Left cardiac atrium (tissue), 4 donors: Measurements from ENCODE around the gene COPB2. TPM values are rescaled to one million over a fixed set of nuclear protein-coding genes. Genes with fewer than 3 reads are reported as not detected.

Experiments
- ATAC-seq, 2 donors: fragments of 200-7000 bp; cut with Tn5 transposase; one replicate each; pipeline ENCODE4 v1.9.1; 2020; ENCODE audit warnings: mild to moderate bottlenecking in 2 of 2, moderate library complexity in 2 of 2
- DNase-seq: peaks from one replicate; pipeline ENCODE4 v3.0.0-alpha.2; 2020
- intact Hi-C, 2 donors: fragments of 100-400 bp; cut with DNase I; formaldehyde crosslinking; loops; one replicate each; pipeline versions ENCODE4 v1.14.1 to v1.15.1; 2022 to 2023
- total RNA-seq, 2 donors: library from RNA; stranded (reverse); fragmentation: NEBNext Ultra II Directional; extraction: Animal tissue kit (Norgen Biotek cat#: 25700); gene quantifications; one replicate each; pipeline ENCODE4 v1.2.1, GENCODE V29; 2021
- donor health status: DM: no; HTN: yes; CAD: no.
- donor health status: DM: no; HTN: yes; CAD: no; lungs with severe emphysema.
- donor health status: DM: yes; HTN: yes; CAD: no.
- donor health status: Dilated cardiomyopathy.

COPB2 gene
- total RNA-seq, 2 donors from 2014 or later, result 83.1 to 84.9 TPM

DNA sequence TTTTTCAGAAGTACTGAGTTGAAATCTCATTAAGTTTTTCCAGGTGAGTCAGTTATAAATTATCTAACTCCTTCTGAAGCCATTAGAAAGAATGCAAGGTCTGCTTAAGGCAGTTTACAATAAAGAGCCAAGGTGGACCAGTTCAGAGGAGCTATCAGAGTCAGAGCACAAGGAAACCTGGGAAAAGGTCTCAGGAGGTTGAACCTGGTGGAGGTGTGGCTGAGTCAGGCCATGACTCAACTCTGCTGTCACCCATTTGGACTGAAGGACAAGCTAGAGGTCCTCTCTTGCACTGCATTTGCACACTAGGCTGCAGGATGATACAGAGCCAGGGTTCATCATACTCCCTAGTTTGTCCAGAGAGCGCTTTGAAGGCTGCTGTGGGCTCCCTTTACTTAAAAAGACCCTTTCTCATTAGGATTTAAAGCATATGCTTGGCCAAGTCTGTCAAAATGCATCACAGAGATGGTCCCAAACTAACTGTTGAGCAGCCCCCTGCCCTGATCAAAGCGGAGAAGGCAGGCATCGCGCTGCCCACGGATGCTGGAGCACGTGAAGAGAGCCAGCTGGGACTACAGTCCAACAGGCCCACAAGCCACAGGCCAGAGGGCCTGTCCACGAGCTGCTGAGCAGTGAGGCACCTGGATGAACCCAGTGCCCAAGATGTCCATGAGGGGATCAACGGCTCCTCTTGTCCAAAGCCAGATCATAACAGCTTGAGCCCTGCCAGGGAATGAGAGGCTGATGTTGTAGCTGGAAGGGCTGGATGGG, 71.6 kb downstream of the COPB2 start:
- no peak for DNase-seq
- intact Hi-C loops, result no loop called here
- no peak for ATAC-seq

DNA sequence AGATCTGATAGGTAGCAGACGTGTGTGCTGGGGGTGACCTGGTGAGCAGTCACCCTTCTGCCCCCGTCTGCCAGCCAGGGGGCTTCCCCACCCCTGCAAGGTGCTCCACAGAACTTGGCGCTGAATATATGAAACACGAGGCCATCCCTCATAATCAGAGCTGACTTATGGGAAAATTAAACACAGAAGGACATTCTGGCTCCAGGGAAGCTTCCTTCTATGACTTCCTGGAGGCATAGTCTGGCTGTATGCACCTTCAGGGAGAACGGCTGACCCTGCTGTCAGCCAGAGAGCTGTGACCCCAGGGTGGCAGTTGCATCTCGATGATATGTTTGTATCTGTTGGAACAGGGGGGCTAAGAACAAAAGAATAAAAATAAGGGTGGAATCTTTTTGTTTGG, 72.2 kb downstream of the COPB2 start:
- DNase-seq (no peak), ATAC-seq (no peak)
- intact Hi-C loops, result no loop called here

DNA sequence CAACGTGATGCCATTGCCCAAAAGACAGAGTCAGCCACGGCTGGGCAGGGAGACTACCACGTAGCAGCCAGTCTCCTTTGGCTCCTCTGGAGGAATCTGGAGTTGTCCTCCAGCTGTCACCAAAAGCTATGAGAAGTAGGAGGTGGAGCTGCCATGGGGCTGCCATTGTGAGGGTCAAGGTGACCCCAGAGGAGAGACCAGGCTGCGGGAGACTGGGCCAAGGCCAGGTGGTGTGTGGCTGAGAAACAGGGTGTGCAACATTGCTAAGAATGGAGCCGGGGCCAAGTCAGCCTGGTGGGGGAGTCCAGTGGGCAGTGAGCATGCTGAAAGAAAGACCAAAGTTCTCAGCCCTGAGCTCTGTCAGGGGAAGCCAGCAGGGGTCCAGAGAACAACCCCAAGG, 75.5 kb downstream of the COPB2 start:
- no peak for ATAC-seq
- DNase-seq, result no peak
- intact Hi-C loops, result no loop called here

DNA sequence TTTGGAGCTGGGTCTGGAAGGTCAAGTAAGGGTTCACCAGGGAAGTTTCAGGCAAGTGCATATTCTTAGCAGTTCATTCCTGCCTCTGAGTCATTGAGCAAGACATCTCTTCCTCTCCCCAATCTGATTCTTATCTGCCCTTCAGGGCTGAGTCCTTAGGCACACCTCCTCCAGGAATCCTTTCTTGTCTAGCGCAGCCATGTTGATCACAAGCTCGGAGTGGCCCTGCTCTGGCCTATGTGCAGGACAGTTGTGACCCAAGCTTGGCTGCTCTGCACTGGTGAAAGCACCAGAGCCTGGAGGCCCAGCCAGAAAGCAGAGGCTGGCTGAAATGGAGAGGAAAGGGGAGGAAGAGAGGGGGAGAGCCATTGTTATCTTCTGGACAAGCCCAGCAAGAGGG, 76.5 kb downstream of the COPB2 start:
- DNase-seq, result no peak
- ATAC-seq, result no peak
- intact Hi-C loops, result no loop called here

DNA sequence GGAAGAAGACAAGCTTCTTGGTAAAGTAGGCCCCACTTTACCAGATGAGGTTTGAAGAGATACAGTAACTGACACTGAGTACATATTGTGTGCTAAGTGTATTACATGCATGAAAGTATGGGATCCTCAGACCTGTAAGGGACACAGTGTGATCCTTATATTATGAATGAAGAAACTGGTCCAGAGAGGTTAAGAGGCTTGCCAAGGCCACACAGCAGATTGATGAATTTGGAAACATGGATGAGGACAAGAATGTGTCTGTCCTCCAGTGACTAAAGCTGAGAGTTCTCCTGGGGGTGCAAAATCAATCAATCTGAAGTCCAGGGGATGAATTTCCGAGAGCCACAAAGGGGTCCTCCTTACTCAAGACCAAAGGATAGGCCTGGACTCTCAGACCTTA, 77.0 kb downstream of the COPB2 start:
- DNase-seq (no peak), ATAC-seq (no peak)
- intact Hi-C loops, result no loop called here

DNA sequence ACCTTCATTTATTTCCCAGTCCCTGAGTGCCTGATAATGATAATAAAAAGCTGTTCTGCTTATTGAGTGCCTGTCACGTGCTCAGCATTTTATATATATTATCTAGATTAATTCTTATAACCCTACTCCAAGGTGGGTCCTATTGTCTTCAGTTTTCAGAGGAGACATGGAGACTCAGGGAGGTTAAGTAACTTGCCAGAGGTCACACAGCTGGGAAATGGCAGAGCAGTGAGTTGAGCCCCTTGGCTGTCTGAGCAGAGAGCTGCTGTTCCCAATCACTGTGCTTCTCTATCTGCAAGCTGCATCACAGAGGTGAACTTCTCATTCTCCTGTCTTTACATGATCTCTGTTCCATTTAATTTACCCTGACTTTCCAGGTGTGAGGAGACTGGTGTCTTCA, 77.9 kb downstream of the COPB2 start:
- ATAC-seq (no peak), DNase-seq (no peak)
- intact Hi-C loops, result no loop called here

DNA sequence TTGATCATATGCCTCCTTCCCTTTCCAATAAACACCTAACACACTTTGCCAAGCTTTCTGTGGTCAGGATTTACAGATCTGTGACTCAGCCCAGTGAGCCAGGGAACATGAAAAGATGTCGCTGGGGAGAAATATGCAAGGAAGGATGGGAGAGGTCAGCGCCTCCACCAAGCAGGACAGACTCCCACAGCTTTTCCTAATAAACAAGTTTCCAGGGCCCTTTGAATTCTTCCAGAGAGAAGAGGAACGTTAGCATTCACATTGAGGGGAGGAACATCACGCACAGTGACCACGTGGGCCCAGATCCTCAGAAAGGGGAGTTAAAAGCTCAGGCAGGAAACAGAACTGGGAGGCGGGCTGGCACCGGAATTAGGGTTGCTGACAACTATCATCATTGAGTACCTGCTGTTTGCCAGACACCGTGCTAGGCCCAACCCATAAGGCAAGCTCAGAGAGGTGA, 78.9 kb downstream of the COPB2 start:
- intact Hi-C loops, result no loop called here
- no peak for DNase-seq
- no peak for ATAC-seq

DNA sequence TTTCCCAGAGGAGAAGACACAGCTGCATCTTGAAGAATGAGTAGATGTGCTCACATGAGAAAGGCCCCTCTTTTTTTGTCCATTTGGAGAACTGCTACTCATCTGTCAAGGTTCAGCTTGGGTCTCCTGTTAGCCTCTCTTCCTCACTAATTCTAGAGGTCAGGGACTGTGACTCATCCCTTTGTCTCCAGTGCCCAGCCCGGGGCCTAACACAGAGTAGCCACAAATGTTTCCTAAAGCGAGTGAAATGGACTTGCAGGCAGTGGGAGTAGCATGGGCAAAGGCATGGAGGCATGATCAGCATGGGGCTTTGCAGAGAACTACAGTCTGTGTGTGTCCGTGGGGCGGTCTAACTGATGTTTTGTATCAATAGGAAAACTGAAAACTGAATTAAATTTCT, 79.6 kb downstream of the COPB2 start:
- no peak for DNase-seq
- intact Hi-C loops, result no loop called here
- no peak for ATAC-seq

DNA sequence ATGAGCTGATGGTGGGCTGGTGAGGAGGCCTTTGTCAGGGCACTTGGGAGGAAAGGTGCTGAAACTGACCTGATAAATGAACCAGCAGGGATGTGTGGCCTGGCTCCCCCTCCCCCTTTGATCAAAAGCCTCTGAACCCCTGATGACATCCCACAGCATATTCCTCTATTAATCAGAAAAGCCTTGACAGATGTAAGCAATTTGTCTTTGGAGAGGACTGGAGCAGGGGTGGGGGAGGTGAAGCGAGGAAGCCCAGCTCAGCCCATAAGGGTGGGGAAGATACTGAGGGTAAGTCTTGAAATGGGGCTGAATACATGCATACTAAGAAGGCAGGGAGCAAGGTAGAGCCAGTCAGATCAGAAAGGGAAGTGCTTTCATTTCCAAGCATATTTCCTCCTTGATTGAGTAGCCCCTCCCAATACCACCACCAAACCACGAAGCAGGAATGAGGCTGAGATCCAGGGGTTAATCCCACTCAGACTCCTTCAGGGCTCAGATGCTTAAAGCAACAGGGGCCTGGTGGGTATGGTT, 80.3 kb downstream of the COPB2 start:
- intact Hi-C loops, result no loop called here
- DNase-seq (no peak), ATAC-seq (no peak)

DNA sequence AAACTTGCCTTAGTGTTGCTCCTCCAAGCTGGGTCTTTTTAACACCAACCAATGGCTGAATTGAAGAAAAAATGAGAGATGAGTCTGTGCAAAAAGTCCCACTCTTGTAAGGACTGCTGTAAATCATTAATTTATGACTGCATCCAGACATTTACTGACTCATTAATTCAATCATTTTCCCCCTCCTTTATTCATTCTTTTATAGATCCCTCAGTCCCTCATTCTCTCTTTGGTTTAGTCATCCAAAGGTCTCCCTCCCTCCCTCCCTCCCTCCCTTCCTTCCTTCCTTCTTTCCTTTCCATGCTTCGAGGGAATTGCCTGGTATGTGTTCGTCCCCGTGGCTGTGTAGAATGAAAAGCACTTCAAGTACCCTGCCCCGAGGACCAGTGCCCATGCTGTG, 80.9 kb downstream of the COPB2 start:
- intact Hi-C loops, result no loop called here
- no peak for ATAC-seq
- DNase-seq, result no peak

DNA sequence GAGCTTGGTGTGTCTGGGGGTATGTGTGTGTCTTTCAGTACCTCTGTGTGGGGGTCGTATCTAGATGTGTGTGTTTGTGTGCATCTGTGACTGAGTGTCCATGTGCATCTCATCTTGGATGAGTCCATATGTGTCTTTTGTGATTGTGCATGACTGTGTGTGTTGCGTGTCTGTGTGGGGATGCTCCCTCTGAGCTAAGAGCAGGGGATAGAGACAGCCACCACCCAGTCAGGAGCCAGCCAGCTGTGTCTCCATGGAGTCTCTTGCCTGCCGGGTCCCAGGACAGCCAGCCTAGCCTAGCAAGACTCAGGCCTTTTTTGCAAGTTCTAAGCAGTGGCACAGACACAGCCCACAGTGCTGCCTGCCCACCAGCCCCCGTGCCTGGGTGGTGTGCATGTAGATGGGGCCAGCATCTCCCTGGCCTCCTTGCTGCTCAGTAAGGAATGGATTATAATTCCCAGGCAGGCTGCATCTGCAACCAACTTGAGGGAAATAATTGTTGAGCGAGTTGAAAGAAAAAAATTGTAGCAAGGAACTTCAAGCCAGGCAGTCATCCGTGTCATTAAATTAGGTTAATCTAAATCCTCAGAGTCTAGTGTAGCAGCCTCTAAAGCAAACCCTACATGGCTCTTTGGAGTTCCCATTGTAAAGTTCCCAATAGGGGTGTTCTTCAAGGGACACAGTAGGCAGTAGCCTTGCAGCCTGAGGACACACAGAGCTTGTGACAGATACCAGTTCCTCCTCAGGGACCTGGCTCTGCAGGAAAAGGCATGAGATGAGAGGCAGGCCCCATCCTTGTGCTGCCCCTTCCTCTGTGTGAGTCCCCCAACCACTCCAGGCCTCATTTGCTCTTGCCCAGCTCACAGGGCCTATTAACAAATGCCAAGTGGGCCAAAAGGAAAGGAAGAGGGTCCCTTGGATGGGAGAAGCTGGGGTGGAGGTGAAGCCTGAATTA, 81.6 kb downstream of the COPB2 start:
- no peak for ATAC-seq
- intact Hi-C loops, result no loop called here

More for the DNA sequence above, 81.6 kb downstream of the COPB2 start:
- no peak for DNase-seq

Other genes starting within 250 kb of the COPB2 start
- 10 to 100 TPM; 57.2 to 64.3 TPM for gene MRPS22, start 45.6 kb downstream of the COPB2 start, total RNA-seq
- gene RBP2, start 86.9 kb upstream of the COPB2 start, total RNA-seq, result not detected
- 10 to 100 TPM; 25.6 to 44.4 TPM for gene RBP1, start 150.1 kb upstream of the COPB2 start, total RNA-seq